Kasumi-1 (cell line): ENCODE measurements around the gene MAP3K1.
A peak's percentile ranks its signal among the peaks of the same experiment; 100 is the strongest.

ENCODE experiments used
- DNase-seq, 2 experiments: peaks; one replicate each; lab custom pipeline; 2025; lab: John Stamatoyannopoulos, UW

Gene MAP3K1

DNA sequence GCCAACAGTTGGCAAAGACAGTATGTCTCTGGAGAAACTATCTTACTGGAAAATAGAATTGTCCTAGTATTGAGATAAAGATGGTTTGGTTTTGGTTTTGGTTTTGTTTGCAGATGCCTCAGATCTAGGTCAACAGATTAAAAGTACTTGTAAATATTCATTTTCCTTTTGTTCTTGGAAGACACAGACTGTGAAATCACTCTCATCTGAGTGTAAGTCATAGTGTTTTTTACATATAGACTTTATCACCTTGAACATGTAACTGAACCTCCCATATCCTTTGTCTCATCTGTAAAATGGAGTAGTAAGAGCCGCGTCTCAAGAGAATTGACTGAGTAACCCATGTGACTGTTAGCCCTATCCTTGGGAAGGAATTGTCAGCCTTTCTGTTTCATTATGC, 34.3 kb downstream of the MAP3K1 start:
- DNase-seq: no peak

DNA sequence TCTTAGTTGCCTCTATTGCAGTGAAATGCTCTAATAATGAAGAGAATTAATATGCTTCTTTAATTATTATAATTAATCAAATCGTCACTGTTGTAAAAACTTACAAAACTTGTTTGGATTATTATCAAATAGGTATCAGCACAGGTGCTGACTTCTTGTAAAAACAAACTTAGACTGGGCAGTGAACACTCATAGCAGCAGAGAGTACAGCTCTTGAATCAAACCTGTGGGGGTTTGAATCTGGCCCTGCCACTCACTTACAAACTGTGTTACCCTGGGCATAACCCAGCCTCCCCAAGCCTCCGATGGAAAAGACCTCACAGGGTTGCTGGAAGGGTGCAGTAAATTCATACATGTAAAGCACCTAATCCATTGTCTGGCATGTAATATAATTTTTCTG, 35.1 kb downstream of the MAP3K1 start:
- DNase-seq: no peak

DNA sequence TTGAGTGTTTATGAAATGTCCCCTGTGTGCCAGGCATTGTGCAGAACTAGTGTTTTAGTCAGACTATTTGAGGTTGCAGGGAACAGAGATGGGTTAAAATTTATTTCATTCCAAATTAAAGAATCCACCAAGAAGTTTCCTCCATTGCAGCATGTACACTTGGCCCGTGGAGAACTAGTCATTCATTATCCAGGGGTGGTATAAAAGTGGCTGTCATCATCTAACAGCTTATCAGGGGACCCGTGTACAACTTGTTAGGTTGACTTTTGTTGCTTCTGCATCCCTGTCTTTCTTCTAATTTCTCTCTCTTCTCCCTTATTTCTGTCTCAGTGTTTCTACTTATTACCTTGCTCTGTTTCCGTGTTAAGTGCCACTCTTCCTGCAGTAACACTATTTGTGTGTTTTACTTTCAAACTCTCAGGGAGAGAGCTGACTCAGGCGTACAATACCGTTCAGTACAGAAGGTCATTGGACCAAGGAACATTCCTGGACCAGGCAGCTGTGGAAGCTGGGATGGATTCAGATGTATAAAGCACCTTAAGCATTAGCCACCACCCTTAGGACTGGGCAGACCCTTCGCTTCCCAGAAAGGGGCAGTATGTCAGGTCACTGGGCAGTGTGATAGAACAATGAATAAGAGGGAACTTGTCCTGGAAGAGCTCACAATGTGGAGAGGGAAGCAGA, 36.1 kb downstream of the MAP3K1 start:
- DNase-seq: no peak

DNA sequence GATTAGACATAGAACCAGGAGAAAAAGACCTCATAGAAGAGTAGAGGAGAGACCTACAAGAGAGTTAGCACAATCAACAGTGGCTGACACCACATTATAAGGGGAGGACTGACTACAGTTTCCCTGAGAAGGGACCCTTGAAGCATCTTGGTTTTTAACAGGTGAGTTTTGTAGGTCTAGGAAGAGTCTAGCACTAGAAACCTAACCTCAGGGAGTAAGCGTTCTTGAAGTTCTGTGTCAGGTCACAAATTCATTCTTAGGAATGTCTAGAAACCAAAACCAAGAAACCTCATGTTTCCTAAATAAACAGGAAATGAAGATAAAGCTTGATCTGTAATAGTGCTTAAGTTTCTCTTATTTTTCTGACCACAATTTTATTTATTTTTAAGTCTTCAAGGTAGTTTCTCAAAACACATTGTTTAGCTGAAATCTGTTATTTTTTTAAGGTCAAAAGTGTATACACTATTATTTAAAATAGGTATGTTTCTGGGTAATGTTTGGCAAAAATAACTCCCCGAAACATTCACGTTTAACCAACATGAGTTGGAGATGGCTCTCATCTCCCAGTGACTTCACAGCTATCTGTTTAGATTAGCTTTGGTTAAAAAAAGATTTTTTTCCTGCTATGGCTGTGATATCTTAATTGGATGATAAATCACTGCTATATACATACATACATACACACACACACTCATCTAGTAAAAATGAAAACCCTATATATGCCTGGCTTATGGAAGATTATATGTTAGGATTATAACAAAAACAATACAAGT, 37.1 kb downstream of the MAP3K1 start:
- DNase-seq: no peak

DNA sequence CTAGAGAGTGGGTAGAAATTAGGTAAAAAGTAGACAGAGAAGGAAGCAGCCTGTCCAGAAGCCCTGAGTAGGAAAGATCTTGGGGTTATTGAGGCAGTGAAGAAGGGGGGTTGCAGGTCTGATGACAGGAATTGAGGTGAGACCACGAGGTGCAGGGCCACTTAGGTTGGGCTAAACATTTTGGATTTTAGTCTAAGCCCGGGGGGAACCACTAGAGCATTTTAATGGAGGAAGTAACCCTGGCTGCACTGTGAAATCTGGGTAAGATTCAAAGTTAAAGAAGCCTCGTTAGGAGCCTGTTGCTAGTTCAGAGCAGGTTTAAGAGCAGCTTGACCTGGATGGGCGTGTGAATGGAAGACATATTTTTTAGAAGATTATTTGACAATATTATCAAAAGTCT, 38.3 kb downstream of the MAP3K1 start:
- DNase-seq: no peak

DNA sequence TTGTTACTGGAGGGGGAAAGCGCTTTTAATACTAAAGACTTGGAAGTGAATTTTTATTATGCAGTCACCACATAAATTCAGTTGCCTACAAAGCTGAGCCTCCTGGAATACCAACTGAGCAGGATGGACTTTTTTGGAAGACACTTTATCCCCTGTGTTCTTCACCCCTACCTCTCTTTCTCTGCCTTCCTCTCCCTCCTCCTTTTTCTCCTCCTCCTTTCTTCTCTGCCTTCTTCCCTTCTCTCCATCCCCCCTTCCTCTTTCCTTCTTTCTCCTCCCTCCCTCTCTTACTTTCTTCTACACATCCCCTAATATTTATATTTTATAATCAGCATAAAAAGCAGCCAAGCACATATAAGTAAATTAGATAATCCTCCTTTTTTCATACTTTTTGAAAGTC, 39.6 kb downstream of the MAP3K1 start:
- no peak for DNase-seq

DNA sequence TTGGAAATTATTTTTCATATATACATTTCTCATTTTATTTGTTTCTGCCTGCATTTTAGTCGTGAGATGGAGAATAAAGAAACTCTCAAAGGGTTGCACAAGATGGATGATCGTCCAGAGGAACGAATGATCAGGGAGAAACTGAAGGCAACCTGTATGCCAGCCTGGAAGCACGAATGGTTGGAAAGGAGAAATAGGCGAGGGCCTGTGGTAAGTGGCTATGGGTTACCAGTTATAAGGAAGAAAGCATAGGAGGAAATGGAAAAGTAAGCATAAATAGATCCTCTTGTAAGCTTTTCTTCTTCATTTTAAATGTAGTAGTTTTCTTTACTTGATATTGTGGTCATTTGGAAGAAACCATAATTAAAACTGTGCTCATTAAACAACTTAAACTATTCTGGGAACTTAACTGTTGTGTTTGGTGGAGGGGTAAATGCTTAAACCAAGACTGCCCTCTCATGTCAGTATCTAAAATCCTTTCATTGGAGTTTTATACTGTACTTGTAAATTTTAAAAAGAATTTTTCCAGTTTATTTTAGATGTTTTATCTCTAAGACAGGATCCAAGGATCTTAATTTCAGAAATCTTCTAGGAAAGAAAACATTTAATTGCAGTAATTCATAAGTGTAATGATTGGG, 41.3 kb downstream of the MAP3K1 start:
- DNase-seq: no peak

DNA sequence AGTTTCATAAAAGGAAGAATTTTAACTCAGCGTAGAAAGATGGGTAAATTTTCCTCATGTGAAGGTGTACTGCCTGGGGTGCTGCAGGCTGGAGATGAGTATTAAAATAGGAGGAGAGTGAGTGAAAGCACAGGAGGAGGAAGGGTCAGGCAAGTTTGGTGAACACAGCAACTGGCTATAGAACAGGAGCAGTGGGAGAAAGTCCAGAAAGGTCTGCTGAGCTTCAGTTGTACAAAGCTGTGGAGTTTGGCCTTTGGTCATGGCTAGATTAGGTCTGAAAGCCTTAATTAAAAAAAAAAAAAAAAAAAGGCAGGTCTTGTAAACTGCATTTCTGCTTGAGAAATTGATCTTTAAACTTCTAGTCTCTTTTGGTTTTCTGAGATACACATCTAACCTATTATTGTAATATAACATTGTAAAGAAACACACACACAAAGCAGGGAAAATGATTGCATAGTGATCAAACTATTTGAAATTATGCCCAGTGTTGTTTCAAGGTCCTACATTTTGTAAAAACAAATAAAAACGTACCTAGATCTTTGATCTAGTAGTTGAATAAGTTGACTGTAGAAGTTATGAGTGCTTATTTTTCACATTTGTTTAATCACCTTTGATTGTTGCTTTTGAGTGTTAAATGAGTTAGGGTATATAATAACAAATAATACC, 43.6 kb downstream of the MAP3K1 start:
- no peak for DNase-seq

DNA sequence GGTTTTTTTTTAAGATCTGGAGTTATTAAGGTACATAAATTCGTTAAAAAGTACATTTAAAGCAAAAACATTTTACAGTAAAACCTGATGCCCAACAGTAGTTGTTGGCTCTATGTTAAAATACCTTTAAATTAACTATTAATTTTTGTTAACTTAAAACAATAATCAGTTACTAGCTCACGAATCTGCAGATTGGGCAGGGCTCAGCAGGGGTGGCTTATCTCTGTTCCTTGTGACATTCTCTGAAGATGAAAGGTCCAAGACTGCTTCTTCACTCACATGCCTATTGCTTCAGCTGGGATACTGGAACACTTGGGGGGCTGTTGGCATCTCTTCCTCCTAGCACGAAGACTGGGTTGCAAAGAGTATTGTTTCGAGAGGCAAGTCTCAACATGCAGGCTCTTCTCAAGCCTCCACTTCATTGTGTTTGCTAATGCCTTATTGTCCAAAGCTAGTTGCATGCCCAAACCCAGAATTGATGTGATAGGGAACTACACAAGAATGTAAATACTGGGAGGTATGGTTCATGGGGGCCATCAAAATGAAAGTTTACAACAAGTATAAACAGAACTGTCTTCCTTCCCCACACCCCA, 46.6 kb downstream of the MAP3K1 start:
- no peak for DNase-seq

DNA sequence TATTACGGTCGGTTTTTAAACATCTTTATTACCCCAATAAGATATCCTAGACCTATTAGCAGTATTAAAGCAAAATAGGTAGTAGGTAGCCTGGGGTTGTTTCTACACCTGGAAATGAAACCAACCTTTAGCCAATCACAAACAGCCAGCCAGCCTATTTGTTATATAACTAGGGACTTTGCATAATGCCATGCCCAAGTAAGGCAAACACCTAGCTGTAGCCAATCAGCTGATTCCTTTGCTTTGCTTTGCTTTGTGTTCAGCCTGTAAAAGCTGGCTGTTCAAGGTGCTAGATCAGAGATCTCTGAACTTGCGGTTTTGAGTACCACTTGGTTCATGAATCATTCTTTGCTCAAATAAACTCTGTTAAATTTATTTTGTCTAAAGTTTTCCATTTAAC, 47.6 kb downstream of the MAP3K1 start:
- DNase-seq: no peak

DNA sequence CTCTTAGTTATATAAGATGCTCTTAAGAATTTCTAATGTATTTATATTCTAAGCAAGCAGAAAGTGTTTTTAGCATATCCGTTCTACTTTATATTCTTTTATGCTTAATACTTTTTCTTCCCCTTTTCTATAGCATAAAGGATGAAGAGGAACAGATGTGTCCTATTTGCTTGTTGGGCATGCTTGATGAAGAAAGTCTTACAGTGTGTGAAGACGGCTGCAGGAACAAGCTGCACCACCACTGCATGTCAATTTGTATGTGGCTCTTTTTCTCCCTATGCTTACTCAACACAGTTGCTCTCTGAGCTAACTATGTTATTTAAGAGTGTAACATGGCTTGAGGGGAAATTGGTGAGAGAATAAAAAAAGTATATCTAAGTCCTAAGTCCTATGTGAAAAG, 56.4 kb downstream of the MAP3K1 start:
- DNase-seq: no peak

DNA sequence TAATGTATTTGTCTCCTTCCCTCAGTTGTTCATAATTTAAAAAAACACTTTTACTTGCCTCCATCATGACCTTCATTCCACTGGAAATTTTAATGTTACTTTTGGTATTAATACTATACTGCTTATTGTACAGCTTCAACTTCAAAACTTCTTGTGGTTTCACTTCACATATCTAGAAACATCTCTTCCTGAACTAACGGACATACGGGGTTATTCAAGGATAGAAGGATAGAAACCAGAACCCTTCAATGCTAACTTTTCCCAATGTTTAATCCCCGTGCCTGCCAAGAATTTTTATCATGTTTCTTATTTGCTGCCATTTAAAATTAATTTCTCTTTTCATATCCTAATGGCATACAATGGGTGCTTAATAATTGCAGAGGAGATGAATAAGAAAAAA, 57.7 kb downstream of the MAP3K1 start:
- DNase-seq: no peak

DNA sequence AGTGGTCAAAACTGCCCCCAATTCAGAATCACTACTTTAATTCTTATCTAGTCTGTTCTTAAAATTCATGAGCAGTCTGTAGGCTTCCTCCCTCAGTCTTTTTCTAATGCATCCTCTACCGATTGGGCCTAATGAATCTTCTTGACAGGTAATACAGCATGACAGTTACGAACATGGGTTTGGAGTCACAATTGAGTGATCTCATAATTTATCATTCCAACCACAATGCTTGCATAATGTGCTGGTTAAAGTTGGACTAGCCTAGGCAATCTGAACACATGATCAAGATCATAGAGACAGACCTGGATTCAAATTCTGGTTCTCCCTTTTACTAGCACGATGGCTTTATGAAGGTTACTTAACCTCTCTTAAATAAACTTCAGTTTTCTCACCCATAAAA, 61.0 kb downstream of the MAP3K1 start:
- no peak for DNase-seq

DNA sequence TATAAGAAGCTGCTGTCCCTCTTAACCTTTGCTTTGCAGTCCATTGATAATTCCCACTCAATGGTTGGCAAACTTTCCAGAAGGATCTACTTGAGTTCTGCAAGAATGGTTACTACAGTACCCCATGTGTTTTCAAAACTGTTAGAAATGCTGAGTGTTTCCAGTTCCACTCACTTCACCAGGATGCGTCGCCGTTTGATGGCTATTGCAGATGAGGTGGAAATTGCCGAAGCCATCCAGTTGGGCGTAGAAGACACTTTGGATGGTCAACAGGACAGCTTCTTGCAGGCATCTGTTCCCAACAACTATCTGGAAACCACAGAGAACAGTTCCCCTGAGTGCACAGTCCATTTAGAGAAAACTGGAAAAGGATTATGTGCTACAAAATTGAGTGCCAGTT, 66.2 kb downstream of the MAP3K1 start:
- DNase-seq: no peak

DNA sequence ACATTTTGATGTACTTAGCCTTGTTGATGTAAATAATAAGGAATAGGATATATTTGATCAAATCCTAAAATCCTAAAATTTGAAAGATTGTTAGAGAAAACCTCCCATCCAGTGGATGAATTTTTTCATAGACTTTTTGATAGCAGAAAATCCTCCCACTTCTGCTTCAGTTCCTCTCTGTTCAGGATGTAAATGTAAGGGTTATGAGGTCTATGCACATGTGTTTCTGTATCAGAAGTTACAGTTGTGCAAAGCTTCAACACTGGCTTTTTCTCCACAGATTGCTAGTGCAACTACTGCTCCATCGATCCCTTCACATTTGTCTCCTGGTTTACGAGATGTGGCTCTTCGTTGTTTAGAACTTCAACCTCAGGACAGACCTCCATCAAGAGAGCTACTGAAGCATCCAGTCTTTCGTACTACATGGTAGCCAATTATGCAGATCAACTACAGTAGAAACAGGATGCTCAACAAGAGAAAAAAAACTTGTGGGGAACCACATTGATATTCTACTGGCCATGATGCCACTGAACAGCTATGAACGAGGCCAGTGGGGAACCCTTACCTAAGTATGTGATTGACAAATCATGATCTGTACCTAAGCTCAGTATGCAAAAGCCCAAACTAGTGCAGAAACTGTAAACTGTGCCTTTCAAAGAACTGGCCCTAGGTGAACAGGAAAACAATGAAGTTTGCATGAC, 78.1 kb downstream of the MAP3K1 start:
- DNase-seq: no peak

DNA sequence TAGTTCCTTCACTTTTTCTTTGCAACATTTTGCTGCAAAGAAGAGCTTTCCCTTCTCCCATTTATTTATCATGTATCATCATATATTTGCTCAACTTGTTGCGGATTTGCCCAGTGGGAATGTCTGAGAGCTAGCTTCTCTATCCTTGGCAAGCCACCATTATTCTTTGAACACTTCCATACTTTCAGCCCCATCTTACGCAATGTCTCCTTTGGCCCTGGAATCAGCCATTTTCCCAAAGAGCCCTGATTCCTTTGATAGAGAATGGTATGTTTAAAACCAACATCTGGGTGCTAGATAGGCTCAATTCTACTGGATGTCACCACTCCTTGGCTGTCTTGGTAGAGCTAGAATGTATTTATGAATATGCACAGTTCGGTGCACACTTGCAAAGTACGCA, 81.4 kb downstream of the MAP3K1 start:
- no peak for DNase-seq

DNA sequence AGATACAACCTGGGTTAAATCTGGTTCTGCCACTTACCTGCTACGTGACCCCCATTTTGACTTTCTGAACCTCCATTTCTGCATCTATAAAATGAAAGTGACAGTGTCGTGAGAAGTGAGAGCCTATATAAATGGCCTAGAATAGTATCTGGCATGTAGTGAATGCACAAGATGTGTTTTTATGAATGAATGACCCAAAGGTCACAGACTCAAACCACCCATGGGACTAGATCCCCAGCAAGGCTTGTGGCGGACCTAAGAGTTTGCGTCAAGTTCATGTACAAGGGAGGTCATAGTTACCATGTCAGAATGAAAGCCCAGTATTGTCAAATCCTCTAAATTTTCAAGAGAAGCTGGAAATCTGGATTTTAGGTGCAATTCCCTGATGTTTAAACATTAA, 82.9 kb downstream of the MAP3K1 start:
- DNase-seq: no peak

DNA sequence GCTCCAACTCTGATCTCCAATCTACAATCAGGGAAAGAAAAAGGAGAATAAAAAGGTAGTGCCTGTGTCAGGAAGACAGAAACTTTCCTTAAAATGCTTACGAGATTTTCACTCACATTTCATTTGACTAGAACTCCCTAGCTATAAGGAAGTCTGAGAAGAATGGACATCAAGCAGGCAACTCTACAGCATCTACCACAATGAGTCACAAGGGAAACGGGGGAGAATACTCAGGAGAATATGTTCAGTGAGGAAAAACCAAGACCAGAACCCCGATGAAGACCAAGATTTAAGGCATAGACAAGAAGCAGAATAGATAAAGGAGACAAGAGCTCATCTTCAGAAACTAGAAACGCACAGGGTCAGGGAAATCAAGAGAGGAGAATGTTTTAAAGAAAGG, 85.0 kb downstream of the MAP3K1 start:
- DNase-seq: peak; percentile 62 to 73

DNA sequence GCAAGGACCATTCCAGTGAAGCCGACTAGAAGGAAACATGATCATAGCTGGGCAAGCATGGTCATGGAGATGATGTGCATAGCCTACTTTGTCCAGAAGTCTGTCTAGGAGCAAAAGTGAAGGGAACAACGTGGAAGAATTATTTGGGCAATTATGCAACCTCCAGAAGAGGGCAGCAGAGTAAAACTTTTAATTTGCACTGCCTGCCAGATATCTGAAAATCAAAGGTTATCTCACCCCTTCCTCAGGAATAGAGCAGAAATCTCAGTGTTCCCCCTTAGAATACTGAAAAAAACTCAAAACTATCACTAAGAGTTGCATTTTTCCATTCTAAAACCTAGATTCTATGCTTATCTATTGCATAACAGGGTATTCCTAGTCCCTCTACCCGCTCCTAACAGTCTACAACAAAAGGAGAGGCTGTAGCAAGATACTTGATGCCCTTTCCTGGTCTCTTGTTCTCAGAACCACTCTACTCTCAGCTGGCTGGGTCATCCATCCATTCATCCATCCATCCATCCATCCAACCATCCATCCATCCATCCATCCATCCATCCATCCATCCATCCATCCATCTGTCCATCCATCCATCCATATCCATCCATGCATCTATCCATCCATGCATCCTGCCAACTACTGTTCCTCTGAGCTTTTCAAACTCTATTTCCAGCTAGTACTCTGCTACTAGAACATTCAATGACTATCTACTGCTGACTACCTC, 85.7 kb downstream of the MAP3K1 start:
- peak; percentile 73 to 83 for DNase-seq

DNA sequence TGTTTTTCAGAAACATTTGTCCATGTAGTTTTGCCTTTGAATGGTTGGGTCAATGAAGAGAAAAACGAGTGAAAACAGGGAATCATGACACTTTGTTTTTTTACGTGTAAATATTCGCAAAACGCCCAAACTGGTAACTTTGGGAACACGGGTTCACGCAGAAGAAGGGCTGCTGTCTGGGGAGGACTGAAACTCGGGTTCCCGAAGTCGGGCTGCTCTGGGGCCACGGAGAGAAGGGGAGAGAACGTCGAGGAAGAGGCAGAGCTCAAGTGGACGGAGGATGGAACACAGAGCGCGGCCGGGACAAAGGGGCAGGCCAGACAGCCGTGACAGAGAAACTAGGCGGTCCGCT, 93.6 kb downstream of the MAP3K1 start:
- peak; percentile 85 for DNase-seq
